Measurements from ENCODE around the gene NXPE3. TPM values are rescaled to one million over a fixed set of nuclear protein-coding genes. Genes with fewer than 3 reads are reported as not detected.
A peak's percentile ranks its signal among the peaks of the same experiment; 100 is the strongest.

Gene NXPE3
- total RNA-seq, 1 experiment from 2014 or later, result 15.9 TPM

- Histone ChIP-seq H4K8ac (replicated peaks; ENCODE audit: insufficient read length, low read depth, low read length) (no peak overlapping the region), H3K23ac (ENCODE audit: insufficient read length, low read depth, low read length) (no peak overlapping the region), H3K27ac (ENCODE audit: insufficient read length, low read depth, low read length) (peak overlapping the region; percentile 24), H4K91ac (ENCODE audit: insufficient read length, low read depth, low read length) (no peak overlapping the region), H2BK120ac (ENCODE audit: low read depth, low read length, poor library complexity, severe bottlenecking) (no peak overlapping the region), H3K79me1 (ENCODE audit: insufficient read depth, low read depth, low read length, poor library complexity, severe bottlenecking) (no peaks in the 10 kb centered on the region), H3K18ac (ENCODE audit: insufficient read length, low read depth, low read length) (no peak overlapping the region), H3K79me2 (ENCODE audit: insufficient read depth, low read length) (peaks cover 15% of the 10 kb centered on the region; the same call in 1 of the 2 replicates), H3K9me3 (ENCODE audit: control insufficient read depth, low read depth, low read length) (no peaks in the 10 kb centered on the region), H2BK12ac (ENCODE audit: insufficient read length, low read depth, low read length) (no peak overlapping the region), H3K14ac (ENCODE audit: insufficient read depth, low read length) (no peak overlapping the region), H4K20me1 (ENCODE audit: control insufficient read depth, insufficient read depth, insufficient read length) (no peaks in the 10 kb centered on the region), H2AFZ (ENCODE audit: low read length) (no peak overlapping the region), H3K27me3 (ENCODE audit: insufficient read depth, low read length) (no peaks in the 10 kb centered on the region), H3K23me2 (ENCODE audit: insufficient read length, low read depth, low read length, poor library complexity, severe bottlenecking) (no peaks in the 10 kb centered on the region), H2AK5ac (ENCODE audit: insufficient read length, low read length) (no peak overlapping the region), H3K9ac (ENCODE audit: extremely low read depth, insufficient read length, low read length) (peak overlapping the region; percentile 71), H2BK5ac (ENCODE audit: insufficient read length, low read length) (no peak overlapping the region), H2BK20ac (ENCODE audit: low read depth, low read length, poor library complexity, severe bottlenecking) (no peak overlapping the region), H2BK15ac (ENCODE audit: low read depth, low read length) (no peak overlapping the region), H4K5ac (ENCODE audit: insufficient read length, low read depth, low read length) (no peak overlapping the region), H3K4ac (ENCODE audit: low read depth, low read length) (no peak overlapping the region), H3T11ph (ENCODE audit: low read length) (no peak overlapping the region), H3K56ac (ENCODE audit: insufficient read length, low read depth, low read length) (no peak overlapping the region), H3K4me1 (ENCODE audit: insufficient read depth, low read length) (peaks cover 2% of the 10 kb centered on the region; the same call in 1 of the 2 replicates), H3K4me2 (ENCODE audit: insufficient read depth, insufficient read length, low read length) (peak overlapping the region; percentile 41)
- Mint-ChIP-seq H3K27ac (peak overlapping the region in 1 of 3 experiments; percentile 25; a peak in 3 of 7 replicates), H3K4me1 (peaks cover 34 to 42% of the 10 kb centered on the region in 2 experiments), H3K9me3 (no peaks in the 10 kb centered on the region), H3K36me3 (ENCODE audit: insufficient read depth in 1 of 3, low read depth in 3 of 3) (peaks cover 16 to 31% (median 23%) of the 10 kb centered on the region in 3 experiments), H3K27me3 (ENCODE audit: low read depth) (no peaks in the 10 kb centered on the region), H3K4me3 (peak overlapping the region; percentile 80; a peak in 4 of 5 replicates)
- no peak for TF ChIP-seq CTCF (conservative IDR thresholded peaks at IDR 0.05)
- no CpG with 5 or more reads among the region's 3 CpGs for WGBS (ENCODE audit: extremely low coverage, insufficient read length, low lambda C conversion rate)
- no peak for DNase-seq
Measured at GRCh38 chr3:101848326-101848725, 69.3 kb downstream of the NXPE3 start.
